K562 (cell line): ENCODE measurements around the gene RILP. TPM values are rescaled to one million over a fixed set of nuclear protein-coding genes. Genes with fewer than 3 reads are reported as not detected.

Experiments used
- BRD9 ChIP-seq: fragments of 450-650 bp; IDR thresholded peaks from 2 replicates; pipeline ENCODE4 v1.6.1; 2018; ENCODE audit warnings: low read depth; ENCODE audit not compliant: partially characterized antibody
- ESRRB ChIP-seq: fragments of 250-450 bp; sonication (Bioruptor Pico); IDR thresholded peaks from 2 replicates; pipeline ENCODE4 v1.5.0; 2020; ENCODE audit warnings: mild to moderate bottlenecking, moderate library complexity, borderline replicate concordance
- FOXK2 ChIP-seq, 2 experiments: fragments of 450-650 bp; IDR thresholded peaks in 1 of 2; conservative IDR thresholded peaks in 1 of 2; 2 replicates each; pipeline ENCODE4 v1.6.1; 2016; ENCODE audit warnings: low read depth in 2 of 2, mild to moderate bottlenecking in 1 of 2
- HDAC1 ChIP-seq, 2 experiments: fragments of 450-650 bp; IDR thresholded peaks; 2 replicates each; pipeline ENCODE4 v1.6.1; 2016 to 2017; ENCODE audit warnings: inconsistent platforms in 1 of 2, mild to moderate bottlenecking in 1 of 2, moderate library complexity in 1 of 2
- HNRNPLL ChIP-seq: fragments of 200-400 bp; formaldehyde crosslinking; IDR thresholded peaks from 2 replicates; pipeline ENCODE4 v1.6.1; 2017; ENCODE audit warnings: low read length, low read depth, mild to moderate bottlenecking; ENCODE audit not compliant: poor library complexity, severe bottlenecking
- NR2C2 ChIP-seq, 2 experiments: fragments of 200-800 bp in 1 of 2; sonication (Bioruptor generic) in 1 of 2; sonication (generic) in 1 of 2; formaldehyde crosslinking in 1 of 2; IDR thresholded peaks; 2 replicates each; pipeline versions ENCODE4 v1.6.1 to v1.8.0; 2016 to 2022; ENCODE audit warnings: mild to moderate bottlenecking in 1 of 2, missing compliant biosample characterization in 1 of 2, missing genetic modification characterization in 1 of 2, missing genetic modification reagents in 1 of 2
- NR2F6 ChIP-seq: fragments of 450-650 bp; formaldehyde crosslinking; IDR thresholded peaks from 2 replicates; pipeline ENCODE4 v1.4.0; 2020; ENCODE audit warnings: mild to moderate bottlenecking
- NUFIP1 ChIP-seq: fragments of 450-650 bp; IDR thresholded peaks from 2 replicates; pipeline ENCODE4 v1.6.1; 2018; ENCODE audit not compliant: partially characterized antibody
- RBM17 ChIP-seq: fragments of 200-400 bp; formaldehyde crosslinking; IDR thresholded peaks from 2 replicates; pipeline ENCODE4 v1.6.1; 2017; ENCODE audit warnings: low read depth, mild to moderate bottlenecking, low read length, borderline replicate concordance
- SMARCE1 ChIP-seq: fragments of 450-650 bp; IDR thresholded peaks from 2 replicates; pipeline ENCODE4 v1.7.1; 2016; ENCODE audit warnings: mild to moderate bottlenecking
- TAF7 ChIP-seq: fragments of 450-650 bp; IDR thresholded peaks from 2 replicates; pipeline ENCODE4 v1.6.1; 2016; ENCODE audit warnings: missing genetic modification characterization, missing compliant biosample characterization
- TEAD4 ChIP-seq, 2 experiments: sonication (generic) in 1 of 2; formaldehyde crosslinking in 1 of 2; IDR thresholded peaks; 2 replicates each; pipeline versions ENCODE4 v1.6.1 to v1.8.0; 2012 to 2022; ENCODE audit warnings: borderline replicate concordance in 1 of 2, inconsistent platforms in 1 of 2, low read length in 1 of 2, mild to moderate bottlenecking in 1 of 2, missing genetic modification reagents in 1 of 2
- TOE1 ChIP-seq, 2 experiments: fragments of 450-650 bp in 1 of 2; sonication (generic) in 1 of 2; formaldehyde crosslinking in 1 of 2; IDR thresholded peaks; 2 replicates each; pipeline versions ENCODE4 v1.7.1 to v1.8.0; 2016 to 2022; ENCODE audit warnings: borderline replicate concordance in 2 of 2, mild to moderate bottlenecking in 2 of 2, antibody characterized with exemption in 1 of 2, inconsistent platforms in 1 of 2, low read depth in 1 of 2, missing genetic modification reagents in 1 of 2, moderate library complexity in 1 of 2
- TRIM24 ChIP-seq, 2 experiments: fragments of 450-650 bp; IDR thresholded peaks; 2 replicates each; pipeline ENCODE4 v1.6.1; 2016
- ZNF778 ChIP-seq: fragments of 450-650 bp; formaldehyde crosslinking; IDR thresholded peaks from 2 replicates; pipeline ENCODE4 v1.4.0; 2020; ENCODE audit warnings: mild to moderate bottlenecking, moderate library complexity
- polyA plus RNA-seq, 8 experiments: library from polyadenylated mRNA; depleted of rRNA in 4 of 8; stranded (reverse) in 5 of 8; unstranded in 3 of 8; fragments of >200 nt; fragmentation: Nextera tagmentation in 2 of 8; fragmentation: Illumina TruSeq in 1 of 8; extraction: Ambion mirVana in 2 of 8; extraction: Trizol in 1 of 8; gene quantifications; 2 replicates each; pipeline versions ENCODE4 v1.2.1 to v1.2.3, GENCODE V29; 2011 to 2014; ENCODE audit warnings: inconsistent platforms in 1 of 8, missing spikeins in 1 of 8
- total RNA-seq, 7 experiments: library from RNA; depleted of rRNA in 6 of 7; stranded (reverse); fragments of >200 nt in 6 of 7; fragmentation: Illumina TruSeq in 2 of 7; extraction: Trizol in 2 of 7; gene quantifications; 2 replicates each; pipeline versions ENCODE4 v1.2.1 to v1.2.3, GENCODE V29; 2011 to 2021; ENCODE audit warnings: low replicate concordance in 1 of 7
- TF ChIP-seq, protein P1 (sequence below): fragments of 450-650 bp; formaldehyde crosslinking; IDR thresholded peaks from 2 replicates; pipeline ENCODE4 v1.4.0; 2020; ENCODE audit warnings: mild to moderate bottlenecking
- TF ChIP-seq, protein P2 (sequence below): sonication (generic); formaldehyde crosslinking; IDR thresholded peaks from 2 replicates; pipeline ENCODE4 v1.8.0; 2023; ENCODE audit warnings: missing genetic modification reagents, mild to moderate bottlenecking, borderline replicate concordance
- TF ChIP-seq, protein P3 (sequence below), 2 experiments: IDR thresholded peaks; 2 replicates each; pipeline ENCODE4 v1.6.1; 2011; ENCODE audit warnings: borderline replicate concordance in 1 of 2, control low read depth in 1 of 2, low read depth in 1 of 2, low read length in 1 of 2, mild to moderate bottlenecking in 1 of 2, mixed read lengths in 1 of 2, moderate library complexity in 1 of 2; ENCODE audit not compliant: insufficient read depth in 1 of 2, insufficient read length in 1 of 2, poor library complexity in 1 of 2, severe bottlenecking in 1 of 2; ENCODE audit errors: extremely low read depth in 1 of 2

RILP gene
- total and polyA plus RNA-seq, 9 of the 15 experiments (the other 6 are each of a cell fraction or from before 2014, with no cell fraction given): 0.75 to 54.9 (median 27.8) TPM

DNA sequence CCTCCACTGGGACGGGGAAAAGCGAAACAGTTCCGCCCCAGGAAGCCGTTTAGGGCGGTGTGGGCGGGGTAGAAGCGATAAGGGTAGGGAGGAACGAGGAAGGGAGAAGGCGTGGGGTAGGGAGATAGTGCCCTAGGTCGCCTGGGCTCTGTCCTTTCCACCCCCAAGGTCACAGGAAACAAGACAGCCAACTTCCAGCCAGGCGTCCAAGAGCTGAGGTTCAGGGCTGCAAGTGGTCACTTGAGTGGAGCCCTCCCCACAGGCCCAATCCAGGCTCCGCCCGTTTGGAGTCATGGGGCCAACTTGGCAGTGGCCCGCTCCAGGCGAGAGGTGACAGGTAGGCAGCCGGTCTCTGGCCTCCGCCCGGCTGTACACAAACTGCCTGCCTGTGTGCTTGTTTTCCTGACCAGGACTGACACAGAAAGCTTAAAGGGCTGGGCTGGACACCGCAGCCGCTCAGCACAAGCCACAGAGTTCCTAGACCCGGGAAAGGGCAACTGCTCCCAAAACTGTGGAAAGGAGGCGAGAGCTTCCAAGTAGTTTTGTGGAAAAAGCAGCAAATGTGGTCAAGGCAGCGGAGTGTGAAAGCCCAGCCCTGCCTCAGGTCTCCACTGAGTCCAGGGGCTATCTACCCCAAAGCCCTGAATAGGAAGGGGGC lies at the start of gene RILP (continued):
- TF ChIP-seq NR2C2 (CRISPR knock-in tag; IDR thresholded peaks at IDR 0.05) (0 out of 2 replicates have a peak, but pooled peaks have one; percentile 22), NR2C2 (tag; IDR thresholded peaks at IDR 0.05) (peak; percentile 79), ZNF778 (CRISPR knock-in tag) (no peak), TOE1 (IDR thresholded peaks at IDR 0.05; ENCODE audit: borderline replicate concordance) (0 out of 2 replicates have a peak, but pooled peaks have one; percentile 44), TOE1 (CRISPR knock-in tag; IDR thresholded peaks at IDR 0.05; ENCODE audit: borderline replicate concordance, low read depth) (no peak), TEAD4 (IDR thresholded peaks at IDR 0.05; ENCODE audit: low read length) (peak; percentile 71), TEAD4 (CRISPR knock-in tag; IDR thresholded peaks at IDR 0.05; ENCODE audit: borderline replicate concordance) (no peak), FOXK2 (conservative IDR thresholded peaks at IDR 0.05 in 1 of 2, IDR thresholded peaks at IDR 0.05 in 1 of 2; ENCODE audit: low read depth in 2 of 2) (peak; percentile 71 to 77; a peak in 3 of 4 replicates), BRD9 (no peak), NUFIP1 (no peak), HDAC1 (IDR thresholded peaks at IDR 0.05) (peak in 1 of 2 experiments; percentile 20; a peak in 1 of 4 replicates), TRIM24 (IDR thresholded peaks at IDR 0.05) (peak; percentile 26 to 52; a peak in 2 of 4 replicates), SMARCE1 (peak; percentile 73), ESRRB (CRISPR knock-in tag) (no peak), HNRNPLL (no peak), NR2F6 (CRISPR knock-in tag) (no peak), TAF7 (tag) (no peak), RBM17 (no peak)
- TF ChIP-seq, protein P1, sequence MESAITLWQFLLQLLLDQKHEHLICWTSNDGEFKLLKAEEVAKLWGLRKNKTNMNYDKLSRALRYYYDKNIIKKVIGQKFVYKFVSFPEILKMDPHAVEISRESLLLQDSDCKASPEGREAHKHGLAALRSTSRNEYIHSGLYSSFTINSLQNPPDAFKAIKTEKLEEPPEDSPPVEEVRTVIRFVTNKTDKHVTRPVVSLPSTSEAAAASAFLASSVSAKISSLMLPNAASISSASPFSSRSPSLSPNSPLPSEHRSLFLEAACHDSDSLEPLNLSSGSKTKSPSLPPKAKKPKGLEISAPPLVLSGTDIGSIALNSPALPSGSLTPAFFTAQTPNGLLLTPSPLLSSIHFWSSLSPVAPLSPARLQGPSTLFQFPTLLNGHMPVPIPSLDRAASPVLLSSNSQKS (CRISPR knock-in tag): no peak
- TF ChIP-seq, protein P2, sequence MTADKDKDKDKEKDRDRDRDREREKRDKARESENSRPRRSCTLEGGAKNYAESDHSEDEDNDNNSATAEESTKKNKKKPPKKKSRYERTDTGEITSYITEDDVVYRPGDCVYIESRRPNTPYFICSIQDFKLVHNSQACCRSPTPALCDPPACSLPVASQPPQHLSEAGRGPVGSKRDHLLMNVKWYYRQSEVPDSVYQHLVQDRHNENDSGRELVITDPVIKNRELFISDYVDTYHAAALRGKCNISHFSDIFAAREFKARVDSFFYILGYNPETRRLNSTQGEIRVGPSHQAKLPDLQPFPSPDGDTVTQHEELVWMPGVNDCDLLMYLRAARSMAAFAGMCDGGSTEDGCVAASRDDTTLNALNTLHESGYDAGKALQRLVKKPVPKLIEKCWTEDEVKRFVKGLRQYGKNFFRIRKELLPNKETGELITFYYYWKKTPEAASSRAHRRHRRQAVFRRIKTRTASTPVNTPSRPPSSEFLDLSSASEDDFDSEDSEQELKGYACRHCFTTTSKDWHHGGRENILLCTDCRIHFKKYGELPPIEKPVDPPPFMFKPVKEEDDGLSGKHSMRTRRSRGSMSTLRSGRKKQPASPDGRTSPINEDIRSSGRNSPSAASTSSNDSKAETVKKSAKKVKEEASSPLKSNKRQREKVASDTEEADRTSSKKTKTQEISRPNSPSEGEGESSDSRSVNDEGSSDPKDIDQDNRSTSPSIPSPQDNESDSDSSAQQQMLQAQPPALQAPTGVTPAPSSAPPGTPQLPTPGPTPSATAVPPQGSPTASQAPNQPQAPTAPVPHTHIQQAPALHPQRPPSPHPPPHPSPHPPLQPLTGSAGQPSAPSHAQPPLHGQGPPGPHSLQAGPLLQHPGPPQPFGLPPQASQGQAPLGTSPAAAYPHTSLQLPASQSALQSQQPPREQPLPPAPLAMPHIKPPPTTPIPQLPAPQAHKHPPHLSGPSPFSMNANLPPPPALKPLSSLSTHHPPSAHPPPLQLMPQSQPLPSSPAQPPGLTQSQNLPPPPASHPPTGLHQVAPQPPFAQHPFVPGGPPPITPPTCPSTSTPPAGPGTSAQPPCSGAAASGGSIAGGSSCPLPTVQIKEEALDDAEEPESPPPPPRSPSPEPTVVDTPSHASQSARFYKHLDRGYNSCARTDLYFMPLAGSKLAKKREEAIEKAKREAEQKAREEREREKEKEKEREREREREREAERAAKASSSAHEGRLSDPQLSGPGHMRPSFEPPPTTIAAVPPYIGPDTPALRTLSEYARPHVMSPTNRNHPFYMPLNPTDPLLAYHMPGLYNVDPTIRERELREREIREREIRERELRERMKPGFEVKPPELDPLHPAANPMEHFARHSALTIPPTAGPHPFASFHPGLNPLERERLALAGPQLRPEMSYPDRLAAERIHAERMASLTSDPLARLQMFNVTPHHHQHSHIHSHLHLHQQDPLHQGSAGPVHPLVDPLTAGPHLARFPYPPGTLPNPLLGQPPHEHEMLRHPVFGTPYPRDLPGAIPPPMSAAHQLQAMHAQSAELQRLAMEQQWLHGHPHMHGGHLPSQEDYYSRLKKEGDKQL (CRISPR knock-in tag): no peak
- TF ChIP-seq, protein P3, sequence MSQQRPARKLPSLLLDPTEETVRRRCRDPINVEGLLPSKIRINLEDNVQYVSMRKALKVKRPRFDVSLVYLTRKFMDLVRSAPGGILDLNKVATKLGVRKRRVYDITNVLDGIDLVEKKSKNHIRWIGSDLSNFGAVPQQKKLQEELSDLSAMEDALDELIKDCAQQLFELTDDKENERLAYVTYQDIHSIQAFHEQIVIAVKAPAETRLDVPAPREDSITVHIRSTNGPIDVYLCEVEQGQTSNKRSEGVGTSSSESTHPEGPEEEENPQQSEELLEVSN (IDR thresholded peaks at IDR 0.05; ENCODE audit: borderline replicate concordance in 1 of 2, extremely low read depth in 1 of 2, insufficient read depth in 1 of 2, insufficient read length in 1 of 2, low read depth in 1 of 2, low read length in 1 of 2, poor library complexity in 1 of 2, severe bottlenecking in 1 of 2): no peak
